ENCODE data around the gene GABBR2.

The GABBR2 gene

DNA sequence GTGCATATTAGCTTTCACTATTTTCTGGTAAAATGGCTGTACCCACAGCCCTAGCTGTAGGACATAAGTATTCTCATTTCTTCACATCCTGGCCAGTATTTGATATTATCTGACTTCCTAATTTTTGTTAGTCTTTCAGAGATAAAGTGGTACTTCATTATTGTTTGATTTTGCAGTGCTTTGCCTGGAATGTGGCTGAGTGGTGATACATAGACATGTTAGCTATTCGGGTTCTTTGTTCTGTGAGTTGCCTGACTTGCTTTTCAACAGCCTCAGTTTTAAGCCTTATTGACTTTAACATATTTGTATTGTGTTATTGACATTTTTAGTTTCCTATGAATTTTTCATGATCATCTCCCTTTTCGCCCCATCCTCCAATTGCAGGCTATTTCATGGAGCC, 161.1 kb downstream of the GABBR2 start:
- Histone ChIP-seq H3K4me2 (ENCODE audit: low read length) (no peak overlapping the region), H3K9me3 (replicated peaks; ENCODE audit: low read length) (no peaks in the 10 kb centered on the region), H3K36me3 (ENCODE audit: insufficient read depth, low read length) (no peaks in the 10 kb centered on the region), H3K9ac (ENCODE audit: low read depth, low read length) (no peak overlapping the region), H3K4me1 (ENCODE audit: control insufficient read depth, insufficient read depth, low read length) (no peaks in the 10 kb centered on the region), H3K4me3 (ENCODE audit: low read length) (no peak overlapping the region), H3K27me3 (ENCODE audit: control insufficient read depth, insufficient read depth, low read length) (peaks cover 15% of the 10 kb centered on the region)

DNA sequence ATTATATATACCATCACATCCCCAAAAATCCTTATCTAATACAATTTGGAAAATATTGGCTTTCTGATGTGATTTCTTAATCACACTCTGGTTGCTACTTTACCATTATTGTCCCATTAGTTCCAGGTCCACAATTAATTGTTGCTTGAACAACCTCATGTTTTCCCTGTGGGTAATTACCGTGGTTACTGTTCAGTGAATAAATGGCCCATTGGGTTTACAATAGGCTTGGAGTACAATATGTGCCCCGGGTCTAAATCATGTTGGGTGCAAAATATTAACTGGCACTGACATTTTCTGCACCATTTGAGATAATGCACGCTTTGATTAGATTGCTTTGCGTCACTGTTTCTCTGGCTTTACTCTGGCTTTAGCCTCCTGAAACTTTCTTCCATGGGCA, 163.7 kb downstream of the GABBR2 start:
- Histone ChIP-seq H3K27me3 (ENCODE audit: control insufficient read depth, insufficient read depth, low read length) (peaks cover 18% of the 10 kb centered on the region), H3K4me1 (ENCODE audit: control insufficient read depth, insufficient read depth, low read length) (no peaks in the 10 kb centered on the region), H3K4me3 (ENCODE audit: low read length) (no peak overlapping the region), H3K4me2 (ENCODE audit: low read length) (no peak overlapping the region), H3K36me3 (ENCODE audit: insufficient read depth, low read length) (no peaks in the 10 kb centered on the region), H3K9ac (ENCODE audit: low read depth, low read length) (no peak overlapping the region), H3K9me3 (replicated peaks; ENCODE audit: low read length) (no peaks in the 10 kb centered on the region)

DNA sequence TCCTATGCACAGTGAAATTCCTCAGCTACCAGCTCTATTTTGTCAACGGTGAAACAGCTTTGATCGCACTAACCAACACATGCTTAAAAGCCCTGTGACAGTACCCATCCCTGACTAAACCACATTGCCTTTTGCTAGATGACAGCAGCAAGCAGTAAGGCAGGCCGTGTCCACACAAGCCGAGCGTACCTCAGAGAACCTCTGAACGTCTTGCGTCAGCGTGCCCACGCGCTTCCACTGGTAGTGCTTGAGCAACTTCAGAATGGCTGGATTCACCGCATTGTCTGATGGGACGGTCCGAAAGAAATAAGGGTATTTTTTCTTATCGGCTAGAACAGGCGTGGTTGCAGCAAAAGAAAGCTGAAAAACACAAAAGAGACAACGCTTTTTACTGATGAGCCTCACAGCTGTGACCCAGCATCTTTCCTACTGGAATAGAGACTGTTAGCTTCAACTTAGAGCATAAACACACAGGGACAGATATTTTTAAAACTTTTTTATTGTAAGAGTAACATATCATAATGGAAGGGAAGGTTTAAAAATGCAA, 167.0 kb downstream of the GABBR2 start:
- Histone ChIP-seq H3K4me2 (ENCODE audit: low read length) (no peak overlapping the region), H3K4me3 (ENCODE audit: low read length) (no peak overlapping the region), H3K9me3 (replicated peaks; ENCODE audit: low read length) (no peaks in the 10 kb centered on the region), H3K9ac (ENCODE audit: low read depth, low read length) (no peak overlapping the region), H3K27me3 (ENCODE audit: control insufficient read depth, insufficient read depth, low read length) (peaks cover 18% of the 10 kb centered on the region), H3K36me3 (ENCODE audit: insufficient read depth, low read length) (no peaks in the 10 kb centered on the region), H3K4me1 (ENCODE audit: control insufficient read depth, insufficient read depth, low read length) (no peaks in the 10 kb centered on the region)

DNA sequence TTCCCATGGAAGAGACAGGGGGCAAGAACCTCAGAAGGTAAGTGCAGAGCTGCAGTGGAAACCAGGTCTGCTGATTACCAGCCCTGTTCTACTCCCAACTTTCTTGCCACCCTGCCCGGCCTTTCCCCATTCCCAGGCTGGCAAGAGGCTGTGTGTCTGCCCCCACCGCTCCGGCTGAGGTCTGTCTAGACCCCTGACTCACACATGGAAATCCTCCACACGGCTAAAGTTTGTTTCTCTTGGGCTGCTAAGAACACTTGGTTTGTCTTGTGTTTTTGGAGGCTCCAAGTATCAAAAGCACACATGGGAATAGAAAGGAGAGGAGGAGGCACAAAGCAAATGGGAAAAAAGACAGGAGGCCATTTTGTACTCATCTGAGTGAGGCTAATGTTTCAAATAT, 168.3 kb downstream of the GABBR2 start:
- Histone ChIP-seq H3K36me3 (ENCODE audit: insufficient read depth, low read length) (no peaks in the 10 kb centered on the region), H3K9ac (ENCODE audit: low read depth, low read length) (no peak overlapping the region), H3K27me3 (ENCODE audit: control insufficient read depth, insufficient read depth, low read length) (peaks cover 18% of the 10 kb centered on the region), H3K9me3 (replicated peaks; ENCODE audit: low read length) (no peaks in the 10 kb centered on the region), H3K4me2 (ENCODE audit: low read length) (no peak overlapping the region), H3K4me1 (ENCODE audit: control insufficient read depth, insufficient read depth, low read length) (no peaks in the 10 kb centered on the region), H3K4me3 (ENCODE audit: low read length) (no peak overlapping the region)

DNA sequence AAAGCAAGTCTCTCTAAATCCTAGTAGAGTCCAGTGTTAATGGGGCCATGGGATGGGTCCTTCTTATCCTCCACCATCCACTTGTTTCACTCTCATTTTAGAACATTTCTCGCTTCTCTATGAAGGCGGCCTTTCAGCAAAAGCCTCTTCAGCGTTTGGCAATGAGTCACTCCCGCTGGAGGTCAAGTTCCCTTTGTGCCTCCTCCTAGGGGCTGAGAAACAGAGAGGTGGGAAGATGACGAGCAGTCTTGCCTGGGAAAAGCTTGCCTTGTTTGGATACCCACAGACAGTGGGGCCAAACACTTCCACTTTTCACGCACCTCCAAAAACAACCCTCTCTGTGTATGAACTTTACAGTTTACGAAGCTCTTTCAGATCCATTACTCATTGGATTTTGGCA, 168.8 kb downstream of the GABBR2 start:
- Histone ChIP-seq H3K4me2 (ENCODE audit: low read length) (no peak overlapping the region), H3K9ac (ENCODE audit: low read depth, low read length) (no peak overlapping the region), H3K27me3 (ENCODE audit: control insufficient read depth, insufficient read depth, low read length) (peaks cover 14% of the 10 kb centered on the region), H3K9me3 (replicated peaks; ENCODE audit: low read length) (no peaks in the 10 kb centered on the region), H3K36me3 (ENCODE audit: insufficient read depth, low read length) (no peaks in the 10 kb centered on the region), H3K4me1 (ENCODE audit: control insufficient read depth, insufficient read depth, low read length) (no peaks in the 10 kb centered on the region), H3K4me3 (ENCODE audit: low read length) (no peak overlapping the region)

DNA sequence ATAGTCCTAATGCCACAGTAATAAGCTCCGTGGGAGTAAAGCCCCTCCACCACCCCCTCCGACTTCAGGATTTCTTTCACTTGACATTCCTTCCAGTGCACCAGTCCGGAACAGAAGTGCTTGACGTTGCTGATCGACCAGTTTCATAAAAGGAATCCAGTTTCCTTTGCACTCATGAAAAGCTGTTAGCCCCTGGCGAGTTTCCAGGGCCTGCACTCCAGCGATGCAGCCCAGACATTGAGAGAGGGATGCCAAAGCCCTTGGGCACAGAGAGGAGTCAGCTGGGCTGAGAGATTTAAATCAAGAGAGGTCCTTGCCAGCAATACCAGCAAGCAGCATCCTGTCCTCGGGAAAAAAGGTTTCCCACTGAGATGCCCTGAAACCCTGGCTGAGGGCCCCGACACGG, 170.1 kb downstream of the GABBR2 start:
- Histone ChIP-seq H3K4me2 (ENCODE audit: low read length) (no peak overlapping the region), H3K27me3 (ENCODE audit: control insufficient read depth, insufficient read depth, low read length) (peaks cover 8% of the 10 kb centered on the region), H3K4me1 (ENCODE audit: control insufficient read depth, insufficient read depth, low read length) (no peaks in the 10 kb centered on the region), H3K4me3 (ENCODE audit: low read length) (no peak overlapping the region), H3K36me3 (ENCODE audit: insufficient read depth, low read length) (no peaks in the 10 kb centered on the region), H3K9me3 (replicated peaks; ENCODE audit: low read length) (no peaks in the 10 kb centered on the region), H3K9ac (ENCODE audit: low read depth, low read length) (no peak overlapping the region)

DNA sequence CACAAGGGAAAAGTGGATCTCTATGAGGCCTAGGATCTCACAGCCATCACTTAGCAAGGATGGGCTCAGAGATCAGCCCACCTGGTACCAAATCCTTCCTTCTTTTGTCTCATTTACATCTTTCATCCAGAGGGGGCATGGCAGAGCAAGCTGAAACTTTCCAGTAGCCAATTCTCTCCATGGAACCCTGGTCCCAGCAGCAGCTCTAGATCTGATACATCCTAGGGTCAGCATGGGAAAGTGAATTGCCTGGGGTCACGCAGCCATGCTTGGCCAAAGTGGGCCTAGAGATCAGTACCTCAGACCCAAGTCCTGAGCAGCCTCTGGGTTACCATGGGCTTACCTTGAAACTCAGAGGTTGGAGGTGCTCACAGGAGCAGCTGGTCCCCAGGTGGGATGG, 170.5 kb downstream of the GABBR2 start:
- H3K4me3 ChIP-seq (ENCODE audit: low read length), result no peak overlapping the region
- H3K9me3 ChIP-seq (replicated peaks; ENCODE audit: low read length), result no peaks in the 10 kb centered on the region
- H3K27me3 ChIP-seq (ENCODE audit: control insufficient read depth, insufficient read depth, low read length), result peaks cover 12% of the 10 kb centered on the region
- no peaks in the 10 kb centered on the region for H3K4me1 ChIP-seq (ENCODE audit: control insufficient read depth, insufficient read depth, low read length)
- H3K36me3 ChIP-seq (ENCODE audit: insufficient read depth, low read length), result no peaks in the 10 kb centered on the region
- H3K9ac ChIP-seq (ENCODE audit: low read depth, low read length), result no peak overlapping the region
- no peak overlapping the region for H3K4me2 ChIP-seq (ENCODE audit: low read length)

DNA sequence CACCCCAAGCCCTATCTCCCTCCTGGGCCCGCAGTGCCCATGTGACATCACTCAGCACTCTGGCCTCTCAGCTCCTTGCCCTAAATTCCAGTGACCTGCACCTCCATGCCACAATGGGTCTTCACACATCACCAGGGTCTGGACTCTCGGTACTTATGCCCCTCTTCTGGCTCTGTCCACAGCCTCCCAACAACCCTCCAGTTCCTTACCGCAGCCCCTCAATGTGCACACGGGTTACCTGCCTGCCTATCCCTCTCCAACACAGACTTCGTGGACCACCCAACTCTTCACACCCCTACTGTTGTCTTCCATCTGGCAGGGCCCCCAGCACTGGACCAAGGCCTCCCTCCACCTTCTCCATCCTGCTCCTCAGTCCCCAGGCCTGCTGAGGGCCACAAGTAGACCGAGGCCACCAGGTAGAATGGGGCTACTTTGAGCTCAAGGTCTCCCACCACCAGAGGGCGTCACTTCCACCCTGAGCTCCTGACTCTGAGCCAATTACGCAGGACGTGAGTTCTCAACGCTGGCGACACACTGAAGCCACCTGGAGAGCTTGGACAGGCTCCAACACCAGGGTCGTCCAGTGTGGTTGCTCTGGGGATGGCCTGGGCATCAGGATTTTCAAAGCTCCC, 172.1 kb downstream of the GABBR2 start:
- H3K9ac ChIP-seq (ENCODE audit: low read depth, low read length), result no peak overlapping the region
- H3K4me3 ChIP-seq (ENCODE audit: low read length), result no peak overlapping the region
- no peak overlapping the region for H3K4me2 ChIP-seq (ENCODE audit: low read length)
- H3K27me3 ChIP-seq (ENCODE audit: control insufficient read depth, insufficient read depth, low read length), result peaks cover 22% of the 10 kb centered on the region
- no peaks in the 10 kb centered on the region for H3K9me3 ChIP-seq (replicated peaks; ENCODE audit: low read length)
- no peaks in the 10 kb centered on the region for H3K4me1 ChIP-seq (ENCODE audit: control insufficient read depth, insufficient read depth, low read length)
- no peaks in the 10 kb centered on the region for H3K36me3 ChIP-seq (ENCODE audit: insufficient read depth, low read length)

DNA sequence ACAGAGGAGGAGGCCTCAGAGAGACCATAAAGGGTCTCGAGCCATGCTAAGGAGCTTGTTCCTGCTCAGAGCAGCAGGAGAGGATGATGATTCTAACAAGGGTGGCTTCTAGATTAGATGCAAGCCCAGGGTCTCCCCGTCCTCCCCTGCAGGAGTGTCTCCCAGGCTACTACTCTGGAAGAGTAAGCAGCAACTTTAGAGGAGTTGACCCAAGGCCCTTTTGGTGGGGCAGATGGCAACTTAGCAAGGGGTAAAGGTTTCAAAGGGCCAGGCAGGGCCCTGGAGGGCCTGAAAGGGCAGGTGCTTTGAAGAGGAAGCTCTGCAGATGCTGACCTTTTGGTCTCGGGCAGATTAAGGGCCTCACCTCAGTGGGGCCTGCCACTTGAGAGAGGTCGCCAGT, 174.9 kb downstream of the GABBR2 start:
- H3K4me3 ChIP-seq (ENCODE audit: low read length), result no peak overlapping the region
- no peaks in the 10 kb centered on the region for H3K36me3 ChIP-seq (ENCODE audit: insufficient read depth, low read length)
- H3K4me1 ChIP-seq (ENCODE audit: control insufficient read depth, insufficient read depth, low read length), result no peaks in the 10 kb centered on the region
- H3K4me2 ChIP-seq (ENCODE audit: low read length), result no peak overlapping the region
- H3K27me3 ChIP-seq (ENCODE audit: control insufficient read depth, insufficient read depth, low read length), result peaks cover 19% of the 10 kb centered on the region
- H3K9ac ChIP-seq (ENCODE audit: low read depth, low read length), result no peak overlapping the region
- no peaks in the 10 kb centered on the region for H3K9me3 ChIP-seq (replicated peaks; ENCODE audit: low read length)

DNA sequence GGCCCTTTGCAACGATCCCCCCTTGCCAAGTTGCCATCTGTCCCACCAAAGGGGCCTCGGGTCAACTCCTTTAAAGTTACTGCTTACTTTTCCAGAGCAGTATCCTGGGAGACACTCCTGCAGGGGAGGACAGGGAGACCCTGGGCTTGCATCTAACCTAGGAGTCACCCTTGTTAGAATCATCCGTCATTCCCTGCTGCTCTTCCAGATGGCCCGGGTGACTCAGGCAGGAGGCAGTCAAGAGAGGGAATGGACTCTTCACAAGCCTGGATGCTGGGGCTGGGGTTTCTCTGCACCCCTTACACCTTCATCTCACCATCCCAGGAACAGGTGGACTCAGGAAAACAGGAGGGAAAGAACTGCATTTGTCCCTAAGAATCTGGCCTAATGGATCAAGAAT, 175.6 kb downstream of the GABBR2 start:
- no peak overlapping the region for H3K4me2 ChIP-seq (ENCODE audit: low read length)
- H3K9me3 ChIP-seq (replicated peaks; ENCODE audit: low read length), result no peaks in the 10 kb centered on the region
- H3K27me3 ChIP-seq (ENCODE audit: control insufficient read depth, insufficient read depth, low read length), result peaks cover 27% of the 10 kb centered on the region
- H3K4me1 ChIP-seq (ENCODE audit: control insufficient read depth, insufficient read depth, low read length), result no peaks in the 10 kb centered on the region
- H3K36me3 ChIP-seq (ENCODE audit: insufficient read depth, low read length), result no peaks in the 10 kb centered on the region
- H3K4me3 ChIP-seq (ENCODE audit: low read length), result no peak overlapping the region
- no peak overlapping the region for H3K9ac ChIP-seq (ENCODE audit: low read depth, low read length)

DNA sequence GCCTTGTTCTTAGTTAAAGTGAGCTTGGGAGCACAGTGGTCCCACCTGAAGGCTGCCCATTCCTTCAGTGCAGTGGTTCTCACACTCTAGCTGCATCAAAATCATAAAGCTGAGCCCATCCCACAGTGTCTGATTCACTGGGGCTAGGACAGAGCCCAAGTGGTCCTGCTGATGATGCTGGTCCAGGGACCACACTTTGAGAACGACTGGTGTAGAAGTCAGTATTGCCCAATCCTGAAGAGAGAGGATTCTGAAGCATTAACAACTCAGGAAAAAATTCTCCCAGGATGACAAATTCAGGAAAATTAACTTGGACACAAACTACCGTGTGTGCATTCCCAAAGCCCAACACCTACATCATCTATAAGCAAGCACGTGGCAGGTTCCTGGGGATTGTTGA, 176.2 kb downstream of the GABBR2 start:
- no peaks in the 10 kb centered on the region for H3K9me3 ChIP-seq (replicated peaks; ENCODE audit: low read length)
- no peak overlapping the region for H3K9ac ChIP-seq (ENCODE audit: low read depth, low read length)
- H3K27me3 ChIP-seq (ENCODE audit: control insufficient read depth, insufficient read depth, low read length), result peaks cover 28% of the 10 kb centered on the region
- no peaks in the 10 kb centered on the region for H3K36me3 ChIP-seq (ENCODE audit: insufficient read depth, low read length)
- H3K4me2 ChIP-seq (ENCODE audit: low read length), result no peak overlapping the region
- no peak overlapping the region for H3K4me3 ChIP-seq (ENCODE audit: low read length)
- H3K4me1 ChIP-seq (ENCODE audit: control insufficient read depth, insufficient read depth, low read length), result no peaks in the 10 kb centered on the region

DNA sequence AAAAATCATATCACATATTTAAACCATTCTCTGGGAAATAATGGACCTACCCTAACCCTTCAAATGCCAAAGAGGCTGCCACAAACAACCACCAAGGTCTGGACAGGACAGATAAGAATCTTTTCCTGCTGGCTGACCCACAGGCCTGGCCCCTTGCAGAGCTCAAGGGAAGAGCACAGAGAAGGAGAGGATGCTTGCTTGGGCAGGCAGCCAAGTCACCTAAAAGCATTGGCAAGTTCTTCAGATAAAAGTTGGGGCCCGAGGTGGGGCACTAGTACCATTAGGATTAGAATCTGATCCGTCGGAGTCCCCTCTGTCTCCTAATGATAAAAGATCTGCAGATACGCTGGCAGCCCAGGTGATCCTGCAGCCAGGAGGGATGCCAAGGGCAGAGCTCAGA, 176.6 kb downstream of the GABBR2 start:
- Histone ChIP-seq H3K4me3 (ENCODE audit: low read length) (no peak overlapping the region), H3K27me3 (ENCODE audit: control insufficient read depth, insufficient read depth, low read length) (peaks cover 28% of the 10 kb centered on the region), H3K4me2 (ENCODE audit: low read length) (no peak overlapping the region), H3K36me3 (ENCODE audit: insufficient read depth, low read length) (no peaks in the 10 kb centered on the region), H3K9me3 (replicated peaks; ENCODE audit: low read length) (no peaks in the 10 kb centered on the region), H3K9ac (ENCODE audit: low read depth, low read length) (no peak overlapping the region), H3K4me1 (ENCODE audit: control insufficient read depth, insufficient read depth, low read length) (no peaks in the 10 kb centered on the region)

All from skeletal muscle satellite cell (primary cell).